Nephron (organoid): ENCODE results near the gene SLC51B.

Source experiments
- H3K27ac Mint-ChIP-seq, 3 experiments: 2 replicates each; pipeline ENCODE4 v1.8.0; 2020; ENCODE audit warnings: mixed read lengths in 3 of 3, mild to moderate bottlenecking in 2 of 3, moderate library complexity in 1 of 3
- H3K27me3 Mint-ChIP-seq: 2 replicates; pipeline ENCODE4 v1.8.0; 2021; ENCODE audit warnings: low read depth, mild to moderate bottlenecking, moderate library complexity, mixed read lengths
- H3K36me3 Mint-ChIP-seq: 2 replicates; pipeline ENCODE4 v1.8.0; 2020; ENCODE audit warnings: low read depth, mixed read lengths
- H3K4me1 Mint-ChIP-seq: 2 replicates; pipeline ENCODE4 v1.8.0; 2020; ENCODE audit warnings: mixed read lengths
- H3K4me3 Mint-ChIP-seq, 3 experiments: 2 replicates each; pipeline ENCODE4 v1.8.0; 2020; ENCODE audit warnings: mild to moderate bottlenecking in 3 of 3, mixed read lengths in 3 of 3, moderate library complexity in 2 of 3
- H3K9me3 Mint-ChIP-seq: 2 replicates; pipeline ENCODE4 v1.8.0; 2020; ENCODE audit warnings: mixed read lengths
- CTCF ChIP-seq, 3 experiments: fragments of 200-600 bp; sonication (generic); IDR thresholded peaks; one replicate each; pipeline ENCODE4 v1.5.0; 2021; ENCODE audit warnings: antibody characterized with exemption in 3 of 3; ENCODE audit not compliant: unreplicated experiment in 3 of 3

SLC51B gene

GRCh38 chr15:65067317-65067644 lies 22.1 kb downstream of the SLC51B start:
- peaks cover 14% of the 10 kb centered on the region for H3K27me3 Mint-ChIP-seq

GRCh38 chr15:65067645-65068402 lies 22.6 kb downstream of the SLC51B start, which contains the start of gene RASL12:
TSS of gene RASL12 (minus strand) at chr15:65067991. CDS start at chr15:65067835, 156 bp downstream.
- no peaks in the 10 kb centered on the region for H3K9me3 Mint-ChIP-seq
- H3K4me3 Mint-ChIP-seq, result peak within 1 kb of the TSS; percentile 90 to 93 (median 92)
- H3K36me3 Mint-ChIP-seq, result peaks cover 10% of the 10 kb centered on the region
- H3K27ac Mint-ChIP-seq, result peak within 1 kb of the TSS; percentile 94 to 99 (median 99)
- TF ChIP-seq CTCF (IDR thresholded peaks at IDR 0.05; ENCODE audit: unreplicated experiment in 3 of 3), result no peak
- peaks cover 66% of the 10 kb centered on the region for H3K4me1 Mint-ChIP-seq
- H3K27me3 Mint-ChIP-seq, result peaks cover 14% of the 10 kb centered on the region

More at GRCh38 chr15:65067317-65067644, 22.1 kb downstream of the SLC51B start:
- TF ChIP-seq CTCF (IDR thresholded peaks at IDR 0.05; ENCODE audit: unreplicated experiment in 3 of 3), result no peak
- peaks cover 15% of the 10 kb centered on the region for H3K36me3 Mint-ChIP-seq
- peaks cover 69% of the 10 kb centered on the region for H3K4me1 Mint-ChIP-seq
- H3K9me3 Mint-ChIP-seq, result no peaks in the 10 kb centered on the region
- H3K27ac Mint-ChIP-seq, result peak overlapping the region; percentile 93 to 95 (median 94)
- H3K4me3 Mint-ChIP-seq, result peak overlapping the region; percentile 90 to 93 (median 92)

GRCh38 chr15:65068403-65068788 lies 23.2 kb downstream of the SLC51B start:
- TF ChIP-seq CTCF (IDR thresholded peaks at IDR 0.05; ENCODE audit: unreplicated experiment in 3 of 3), result no peak
- Mint-ChIP-seq H3K27ac (peak overlapping the region; percentile 89 to 99 (median 99)), H3K36me3 (peaks cover 6% of the 10 kb centered on the region), H3K4me1 (peaks cover 65% of the 10 kb centered on the region), H3K4me3 (peak overlapping the region; percentile 80 to 88 (median 88)), H3K9me3 (no peaks in the 10 kb centered on the region), H3K27me3 (peaks cover 14% of the 10 kb centered on the region)

- no peak for TF ChIP-seq CTCF (IDR thresholded peaks at IDR 0.05; ENCODE audit: unreplicated experiment in 3 of 3)
- peaks cover 14% of the 10 kb centered on the region for H3K27me3 Mint-ChIP-seq
- no peaks in the 10 kb centered on the region for H3K9me3 Mint-ChIP-seq
- H3K27ac Mint-ChIP-seq, result peak overlapping the region; percentile 89 to 99 (median 99)
- peaks cover 65% of the 10 kb centered on the region for H3K4me1 Mint-ChIP-seq
- no peaks in the 10 kb centered on the region for H3K36me3 Mint-ChIP-seq
- peak overlapping the region; percentile 23 to 82 (median 74) for H3K4me3 Mint-ChIP-seq
Measured at GRCh38 chr15:65069179-65069578, 24.0 kb downstream of the SLC51B start.

GRCh38 chr15:65069779-65070546 lies 24.8 kb downstream of the SLC51B start:
- H3K4me1 Mint-ChIP-seq, result peaks cover 65% of the 10 kb centered on the region
- H3K4me3 Mint-ChIP-seq, result peak overlapping the region; percentile 23 to 82 (median 74)
- H3K36me3 Mint-ChIP-seq, result no peaks in the 10 kb centered on the region
- no peaks in the 10 kb centered on the region for H3K9me3 Mint-ChIP-seq
- TF ChIP-seq CTCF (IDR thresholded peaks at IDR 0.05; ENCODE audit: unreplicated experiment in 3 of 3), result no peak
- peaks cover 14% of the 10 kb centered on the region for H3K27me3 Mint-ChIP-seq
- H3K27ac Mint-ChIP-seq, result peak overlapping the region; percentile 89 to 99 (median 99)
